HG03095 (cell line): ENCODE data around the gene PARP1.

Source experiments
- ATAC-seq: cut with Tn5 transposase; IDR thresholded peaks from one replicate; pipeline ENCODE4 v1.9.1; 2021; ENCODE audit warnings: moderate library complexity; ENCODE audit not compliant: unreplicated experiment

Gene PARP1

GRCh38 chr1:226407199-226407496 is 745 bp downstream of the PARP1 start:
- ATAC-seq: no peak

- ATAC-seq: no peak
Measured at GRCh38 chr1:226406401-226406881, 1.5 kb downstream of the PARP1 start.

GRCh38 chr1:226405411-226405988 is 2.4 kb downstream of the PARP1 start:
- no peak for ATAC-seq

GRCh38 chr1:226404904-226405222 is 3.0 kb downstream of the PARP1 start:
- ATAC-seq: no peak

- no peak for ATAC-seq
Measured at GRCh38 chr1:226404063-226404903, 3.6 kb downstream of the PARP1 start.

- ATAC-seq: no peak
Measured at GRCh38 chr1:226403201-226404034, 4.5 kb downstream of the PARP1 start.

- no peak for ATAC-seq
Measured at GRCh38 chr1:226402739-226403165, 5.1 kb downstream of the PARP1 start.

GRCh38 chr1:226401355-226402303 is 6.3 kb downstream of the PARP1 start:
- ATAC-seq: no peak

- no peak for ATAC-seq
Measured at GRCh38 chr1:226400519-226401354, 7.2 kb downstream of the PARP1 start.

GRCh38 chr1:226397955-226398636 is 9.8 kb downstream of the PARP1 start:
- no peak for ATAC-seq

GRCh38 chr1:226397011-226397926 is 10.6 kb downstream of the PARP1 start:
- no peak for ATAC-seq

GRCh38 chr1:226395753-226396152 is 12.1 kb downstream of the PARP1 start:
- no peak for ATAC-seq

GRCh38 chr1:226394462-226394861 is 13.4 kb downstream of the PARP1 start:
- ATAC-seq: no peak

GRCh38 chr1:226390681-226391080 is 17.2 kb downstream of the PARP1 start:
- no peak for ATAC-seq

- ATAC-seq: no peak
Measured at GRCh38 chr1:226388131-226388530, 19.8 kb downstream of the PARP1 start.

- ATAC-seq: no peak
Measured at GRCh38 chr1:226384717-226385116, 23.2 kb downstream of the PARP1 start.

GRCh38 chr1:226384040-226384439 is 23.9 kb downstream of the PARP1 start:
- ATAC-seq: no peak

- no peak for ATAC-seq
Measured at GRCh38 chr1:226382030-226382429, 25.9 kb downstream of the PARP1 start.
